ENCODE data around the gene POLN. TPM values are rescaled to one million over a fixed set of nuclear protein-coding genes. Genes with fewer than 3 reads are reported as not detected.

Gene POLN
- total and polyA plus RNA-seq, 2 donors from 2014 or later: 1.3 to 3.8 TPM

GRCh38 chr4:2071912-2072867, 169.7 kb downstream of the POLN start:
- TF ChIP-seq CTCF (IDR thresholded peaks at IDR 0.05; ENCODE audit: borderline replicate concordance, extremely low read depth, insufficient read depth): no peak
- no peak for FAIRE-seq

DNA sequence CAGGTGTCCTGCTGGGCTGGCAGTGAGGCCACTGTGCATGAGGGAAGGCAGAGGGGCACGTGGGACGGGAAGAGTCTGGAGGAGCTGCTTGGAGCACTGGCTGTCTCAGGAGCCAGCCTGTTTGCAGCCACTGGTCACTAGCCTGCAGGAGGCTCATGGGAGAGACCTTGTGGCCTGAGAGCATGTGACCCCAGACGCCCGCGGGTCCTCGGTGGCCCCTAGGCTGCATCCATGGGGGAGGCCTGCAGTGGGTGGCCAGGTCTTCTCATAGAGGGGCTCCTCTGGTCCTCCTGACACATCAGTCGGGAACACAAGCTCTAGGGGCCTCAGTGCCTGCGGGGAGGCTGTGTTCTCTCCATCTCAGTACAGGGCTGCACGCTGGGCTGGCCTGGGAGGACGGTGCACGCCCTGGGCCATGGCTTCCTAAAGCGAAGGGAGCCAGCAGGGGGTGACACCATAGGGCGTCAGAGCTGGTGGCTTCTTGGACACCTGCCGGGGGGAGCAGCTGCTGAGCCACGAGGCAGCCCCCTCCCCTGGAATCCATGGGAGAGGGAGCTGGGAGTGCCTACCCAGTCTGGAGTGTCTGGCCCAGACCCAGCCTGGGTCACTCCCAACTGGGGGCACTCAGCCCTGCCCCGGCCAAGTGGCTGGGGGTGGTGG, 170.5 kb downstream of the POLN start:
- H3K36me3 ChIP-seq (ENCODE audit: control insufficient read depth in 2 of 3, insufficient read depth in 3 of 3, low read length in 3 of 3): no peaks in the 10 kb centered on the region
- DNase-seq: peak in 2 of 5 donors; percentile 48 to 71

More at GRCh38 chr4:2071912-2072867, 169.7 kb downstream of the POLN start:
- Histone ChIP-seq H3K4me1 (ENCODE audit: control insufficient read depth in 2 of 3, insufficient read depth in 2 of 3, low read depth in 1 of 3, low read length in 3 of 3) (peaks cover 0 to 11% (median 0%) of the 10 kb centered on the region in 3 donors), H3K36me3 (ENCODE audit: control insufficient read depth in 2 of 3, insufficient read depth in 3 of 3, low read length in 3 of 3) (no peaks in the 10 kb centered on the region), H3K9ac (ENCODE audit: low read length in 3 of 3) (no peak overlapping the region), H3K27ac (ENCODE audit: low read depth in 2 of 2, low read length in 2 of 2) (peak overlapping the region; percentile 67 to 83), H3K27me3 (ENCODE audit: control insufficient read depth, insufficient read depth, low read length) (no peaks in the 10 kb centered on the region), H3K9me3 (ENCODE audit: control insufficient read depth in 2 of 3, insufficient read depth in 1 of 3, low read length in 3 of 3) (no peaks in the 10 kb centered on the region), H3K4me3 (ENCODE audit: low read length in 3 of 3) (no peak overlapping the region)
- DNase-seq: peak; percentile 63 to 75 (median 70)
- intact Hi-C loops (cut with DNase I): no loop called here

DNA sequence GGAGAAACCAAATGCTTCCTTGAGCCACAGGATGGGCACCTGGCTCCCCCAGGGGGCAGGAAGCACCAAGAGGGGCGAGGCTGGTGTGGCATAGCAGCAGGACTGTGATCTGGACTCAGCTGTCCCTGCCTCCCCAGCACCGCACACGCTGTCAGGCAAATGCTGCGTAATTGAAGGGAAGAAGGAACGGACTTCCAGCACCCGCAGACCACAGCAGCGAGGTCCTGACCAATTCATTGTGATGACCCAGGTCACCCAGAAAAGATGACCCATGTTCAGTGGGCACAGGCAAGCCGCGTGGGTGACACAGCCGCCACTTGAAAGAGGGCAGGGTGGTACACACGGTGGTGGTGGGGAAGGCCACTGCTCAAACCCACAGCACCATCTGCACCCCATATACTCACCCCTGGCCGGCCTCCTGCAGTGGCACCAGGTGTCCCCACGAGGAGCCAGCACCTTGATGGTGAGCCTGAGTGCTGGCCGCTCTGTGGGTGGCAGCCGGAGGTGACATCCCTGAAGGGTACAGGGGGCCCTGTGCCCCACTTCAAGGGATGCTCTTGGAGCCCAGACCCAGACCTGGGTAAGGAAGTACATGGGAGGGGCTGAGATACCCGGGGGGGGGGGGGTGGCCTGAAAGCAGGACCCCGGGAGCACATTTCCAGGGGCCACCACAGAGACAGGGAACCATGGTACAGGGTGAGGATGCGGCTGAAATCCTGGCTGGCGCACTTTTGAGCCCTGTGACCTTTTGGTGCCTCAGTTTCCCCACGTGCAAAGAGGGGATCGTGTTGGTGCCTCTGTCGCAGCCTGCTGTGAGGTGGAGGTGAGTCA, 171.3 kb downstream of the POLN start:
- H3K9ac ChIP-seq (ENCODE audit: low read length in 3 of 3): no peak overlapping the region
- H3K27ac ChIP-seq (ENCODE audit: low read depth in 2 of 2, low read length in 2 of 2): no peak overlapping the region
- no peak for TF ChIP-seq CTCF (IDR thresholded peaks at IDR 0.05; ENCODE audit: borderline replicate concordance, extremely low read depth, insufficient read depth)
- no peaks in the 10 kb centered on the region for H3K9me3 ChIP-seq (ENCODE audit: control insufficient read depth in 2 of 3, insufficient read depth in 1 of 3, low read length in 3 of 3)
- H3K36me3 ChIP-seq (ENCODE audit: control insufficient read depth in 2 of 3, insufficient read depth in 3 of 3, low read length in 3 of 3): no peaks in the 10 kb centered on the region
- intact Hi-C loops (cut with DNase I): no loop called here
- H3K4me3 ChIP-seq (ENCODE audit: low read length in 3 of 3): no peak overlapping the region
- no peak for FAIRE-seq
- peak in 2 of 5 donors; percentile 41 to 55 for DNase-seq
- peaks cover 0 to 16% (median 0%) of the 10 kb centered on the region in 3 donors for H3K4me1 ChIP-seq (ENCODE audit: control insufficient read depth in 2 of 3, insufficient read depth in 2 of 3, low read depth in 1 of 3, low read length in 3 of 3)
- H3K27me3 ChIP-seq (ENCODE audit: control insufficient read depth, insufficient read depth, low read length): no peaks in the 10 kb centered on the region

More for the DNA sequence above, 170.5 kb downstream of the POLN start:
- Histone ChIP-seq H3K4me1 (ENCODE audit: control insufficient read depth in 2 of 3, insufficient read depth in 2 of 3, low read depth in 1 of 3, low read length in 3 of 3) (peaks cover 0 to 13% (median 0%) of the 10 kb centered on the region in 3 donors), H3K27me3 (ENCODE audit: control insufficient read depth, insufficient read depth, low read length) (no peaks in the 10 kb centered on the region), H3K9ac (ENCODE audit: low read length in 3 of 3) (no peak overlapping the region), H3K27ac (ENCODE audit: low read depth in 2 of 2, low read length in 2 of 2) (peak overlapping the region; percentile 67 to 83), H3K9me3 (ENCODE audit: control insufficient read depth in 2 of 3, insufficient read depth in 1 of 3, low read length in 3 of 3) (no peaks in the 10 kb centered on the region), H3K4me3 (ENCODE audit: low read length in 3 of 3) (no peak overlapping the region)
- no peak for FAIRE-seq
- TF ChIP-seq CTCF (IDR thresholded peaks at IDR 0.05; ENCODE audit: borderline replicate concordance, extremely low read depth, insufficient read depth): no peak
- intact Hi-C loops (cut with DNase I): no loop called here
